ENCODE results near the gene MCF2L.

MCF2L gene

DNA sequence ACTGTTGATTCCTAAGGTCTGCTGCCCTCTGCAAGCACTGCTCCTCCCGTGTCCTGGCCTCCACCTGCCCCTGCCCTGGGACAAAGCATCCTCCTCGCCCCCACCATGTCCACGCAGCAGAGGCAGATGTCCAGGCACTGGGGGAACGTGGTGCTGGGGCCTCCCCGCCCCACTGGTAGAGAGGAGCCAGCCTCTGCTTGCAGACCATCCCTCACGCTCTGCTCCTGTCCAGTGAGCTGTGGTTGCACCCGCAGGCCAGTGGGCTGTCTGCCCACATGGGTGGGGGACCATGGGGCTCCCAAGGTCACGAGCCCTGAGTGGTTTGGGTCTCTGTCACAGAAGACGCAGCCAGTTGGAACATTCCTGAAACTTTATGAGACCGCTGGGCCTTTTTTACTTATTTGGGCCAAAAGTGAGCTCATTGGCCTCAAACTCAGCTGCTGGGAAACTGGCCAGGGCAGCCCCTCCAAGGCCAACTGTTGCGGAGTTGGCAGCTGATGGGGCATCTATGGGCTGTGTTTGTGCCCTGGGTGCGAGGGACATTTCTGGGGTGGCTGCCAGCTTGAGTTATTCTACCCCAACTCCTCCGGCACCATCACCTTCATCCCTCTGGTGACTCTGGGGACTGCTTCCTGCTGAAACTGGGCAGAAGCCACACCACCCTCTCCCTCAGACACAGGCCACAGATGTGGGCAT, 71.7 kb downstream of the MCF2L start:
- H3K4me3 Mint-ChIP-seq, result no peak overlapping the region
- H3K27ac Mint-ChIP-seq, result no peak overlapping the region
- no peaks in the 10 kb centered on the region for H3K27me3 Mint-ChIP-seq (ENCODE audit: low read depth)
- no peaks in the 10 kb centered on the region for H3K9me3 Mint-ChIP-seq
- H3K4me1 Mint-ChIP-seq (ENCODE audit: low read depth), result no peaks in the 10 kb centered on the region
- no peaks in the 10 kb centered on the region for H3K36me3 Mint-ChIP-seq (ENCODE audit: low read depth)

DNA sequence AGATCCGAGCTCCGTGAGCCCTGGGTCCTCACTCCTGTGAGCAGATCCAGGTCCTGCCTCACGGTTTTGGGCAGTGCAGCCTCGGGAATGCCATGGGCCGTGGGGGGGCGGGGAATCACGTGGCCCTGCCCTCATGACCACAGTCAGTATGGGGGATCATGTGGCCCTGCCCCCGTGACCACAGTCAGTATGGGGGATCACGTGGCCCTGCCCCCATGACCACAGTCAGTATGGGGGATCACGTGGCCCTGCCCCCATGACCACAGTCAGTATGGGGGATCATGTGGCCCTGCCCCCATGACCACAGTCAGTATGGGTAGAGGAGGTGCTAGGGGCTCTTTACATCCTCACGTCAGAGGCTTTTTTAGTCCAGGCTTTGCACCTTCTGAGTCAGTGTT, 72.3 kb downstream of the MCF2L start:
- Mint-ChIP-seq H3K9me3 (no peaks in the 10 kb centered on the region), H3K4me3 (no peak overlapping the region), H3K27ac (no peak overlapping the region), H3K4me1 (ENCODE audit: low read depth) (no peaks in the 10 kb centered on the region), H3K27me3 (ENCODE audit: low read depth) (no peaks in the 10 kb centered on the region), H3K36me3 (ENCODE audit: low read depth) (no peaks in the 10 kb centered on the region)

DNA sequence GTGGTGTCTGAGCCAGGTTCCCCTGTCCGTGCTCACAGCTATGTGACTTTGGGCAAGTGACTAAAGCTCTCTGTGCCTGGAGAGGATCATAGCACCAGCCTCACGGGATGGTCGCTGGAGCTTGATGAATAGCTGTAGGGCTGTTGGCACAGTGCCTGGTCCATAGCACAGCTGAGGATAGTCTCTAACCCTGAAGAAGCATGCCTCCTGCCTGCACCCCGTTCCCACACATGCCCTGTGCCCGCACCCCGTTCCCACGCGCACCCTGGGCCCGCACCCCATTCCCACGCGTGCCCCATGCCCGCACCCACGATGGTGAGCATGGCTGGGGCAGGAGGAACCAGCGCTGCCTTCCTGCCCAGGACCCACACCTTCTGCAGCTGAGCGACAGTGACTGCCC, 72.9 kb downstream of the MCF2L start:
- Mint-ChIP-seq H3K4me1 (ENCODE audit: low read depth) (no peaks in the 10 kb centered on the region), H3K9me3 (no peaks in the 10 kb centered on the region), H3K36me3 (ENCODE audit: low read depth) (no peaks in the 10 kb centered on the region), H3K4me3 (no peak overlapping the region), H3K27ac (no peak overlapping the region), H3K27me3 (ENCODE audit: low read depth) (no peaks in the 10 kb centered on the region)

DNA sequence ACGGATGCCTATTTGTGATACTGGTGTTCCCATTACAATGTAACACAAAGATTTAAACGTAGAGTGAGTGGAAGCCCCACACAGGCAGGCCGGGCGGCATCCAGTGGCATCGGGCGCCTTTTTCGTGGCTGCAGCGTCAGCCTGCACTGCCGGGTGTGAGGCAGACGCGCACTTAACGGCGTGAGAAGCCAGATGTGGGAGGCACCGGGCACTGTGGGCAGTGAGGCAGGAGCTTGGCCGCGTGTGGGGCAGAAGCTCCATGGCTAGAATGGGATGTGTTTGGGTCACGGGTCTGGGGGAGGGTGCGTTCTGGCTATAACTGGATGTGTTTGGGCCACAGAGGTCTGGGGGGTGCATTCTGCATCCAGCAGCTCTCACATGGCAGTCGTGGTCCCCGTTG, 73.4 kb downstream of the MCF2L start:
- Mint-ChIP-seq H3K36me3 (ENCODE audit: low read depth) (no peaks in the 10 kb centered on the region), H3K4me3 (no peak overlapping the region), H3K9me3 (no peaks in the 10 kb centered on the region), H3K4me1 (ENCODE audit: low read depth) (no peaks in the 10 kb centered on the region), H3K27ac (no peak overlapping the region), H3K27me3 (ENCODE audit: low read depth) (no peaks in the 10 kb centered on the region)

DNA sequence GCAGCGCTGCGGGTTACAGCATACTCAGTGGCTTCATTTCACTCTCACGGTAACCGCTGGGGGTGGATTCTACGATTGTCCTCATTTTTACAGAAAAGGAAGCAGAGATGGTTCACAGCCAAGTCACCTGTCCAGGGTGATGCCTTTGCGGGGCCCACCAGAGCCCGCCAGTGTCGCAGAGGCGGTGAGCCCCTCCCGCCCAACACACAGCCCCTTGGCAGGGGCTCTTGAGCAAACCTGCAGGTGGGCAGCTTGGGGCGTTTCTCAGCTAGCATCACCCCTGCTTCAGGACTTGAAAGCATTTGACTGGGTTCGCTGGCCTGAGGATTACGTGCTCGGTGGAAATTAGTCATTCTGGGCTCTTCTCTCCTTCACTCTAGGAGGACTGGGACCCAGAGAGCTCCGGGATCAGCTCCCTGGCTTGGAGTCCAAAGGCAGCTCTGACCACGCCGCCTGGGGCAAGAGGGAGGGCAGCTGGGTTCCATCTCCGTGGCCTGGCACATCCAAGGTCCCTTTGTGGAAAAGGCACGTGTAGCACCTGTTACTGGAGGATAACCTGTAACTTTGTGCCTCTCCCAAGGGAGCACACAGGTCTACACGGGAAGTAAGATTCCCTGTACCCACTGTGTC, 74.1 kb downstream of the MCF2L start:
- Mint-ChIP-seq H3K9me3 (no peaks in the 10 kb centered on the region), H3K4me1 (ENCODE audit: low read depth) (no peaks in the 10 kb centered on the region), H3K4me3 (no peak overlapping the region), H3K27me3 (ENCODE audit: low read depth) (no peaks in the 10 kb centered on the region), H3K36me3 (ENCODE audit: low read depth) (no peaks in the 10 kb centered on the region), H3K27ac (no peak overlapping the region)

DNA sequence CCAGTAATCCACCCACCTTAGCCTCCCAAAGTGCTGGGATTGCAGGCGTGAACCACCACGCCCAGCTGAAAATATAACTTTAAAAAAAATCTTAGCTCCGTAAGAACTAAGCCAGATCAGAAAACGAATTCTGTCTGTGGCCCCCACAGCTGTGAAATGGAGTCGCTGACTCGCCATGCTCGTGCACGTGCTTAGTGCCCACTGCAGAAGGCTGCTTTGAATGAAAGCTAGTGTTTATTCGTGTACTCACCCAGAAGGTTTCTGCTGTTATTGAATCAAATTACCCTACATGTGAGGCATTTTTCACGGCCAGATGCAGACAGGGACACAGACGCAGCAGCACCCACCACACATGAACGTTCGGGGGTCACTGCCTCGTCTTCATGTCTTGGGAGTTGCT, 74.9 kb downstream of the MCF2L start:
- H3K4me3 Mint-ChIP-seq, result no peak overlapping the region
- H3K4me1 Mint-ChIP-seq (ENCODE audit: low read depth), result no peaks in the 10 kb centered on the region
- no peaks in the 10 kb centered on the region for H3K9me3 Mint-ChIP-seq
- no peaks in the 10 kb centered on the region for H3K27me3 Mint-ChIP-seq (ENCODE audit: low read depth)
- H3K36me3 Mint-ChIP-seq (ENCODE audit: low read depth), result no peaks in the 10 kb centered on the region
- H3K27ac Mint-ChIP-seq, result no peak overlapping the region

DNA sequence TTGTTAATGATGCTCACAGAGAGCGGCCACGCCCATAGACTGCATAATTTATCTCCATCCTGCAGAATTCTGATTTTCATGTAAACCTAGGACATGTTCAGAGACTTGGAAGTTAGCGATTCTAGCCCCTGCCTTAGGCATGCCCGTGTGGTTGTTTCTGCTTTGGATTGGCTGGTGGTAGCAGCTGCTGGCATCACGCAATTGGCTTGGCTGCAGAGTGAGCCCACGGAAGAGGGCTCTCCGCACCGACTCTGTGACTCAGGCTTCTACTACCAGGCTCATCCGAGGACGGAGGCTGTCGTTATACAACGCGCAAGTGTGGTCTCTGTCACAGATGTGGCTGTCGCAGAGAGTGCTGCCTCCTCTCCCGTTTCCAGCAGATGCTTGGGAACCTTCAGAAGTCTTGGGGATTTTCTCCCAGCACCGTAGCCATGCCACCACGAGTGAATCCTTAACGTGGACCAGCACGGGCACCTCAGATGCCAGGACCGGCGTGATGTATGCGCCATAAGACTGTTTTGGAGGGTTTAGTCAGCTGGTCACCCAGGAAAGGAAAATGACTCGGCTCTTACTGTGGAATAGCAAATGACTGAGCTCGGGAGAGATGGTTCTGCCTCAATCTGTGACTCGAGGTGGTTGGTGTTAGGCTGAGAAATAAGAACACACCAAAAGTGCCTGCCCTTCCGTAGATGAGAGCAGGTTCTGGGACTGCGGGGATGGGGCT, 75.5 kb downstream of the MCF2L start:
- Mint-ChIP-seq H3K27ac (no peak overlapping the region), H3K27me3 (ENCODE audit: low read depth) (no peaks in the 10 kb centered on the region), H3K4me3 (no peak overlapping the region), H3K4me1 (ENCODE audit: low read depth) (no peaks in the 10 kb centered on the region), H3K36me3 (ENCODE audit: low read depth) (no peaks in the 10 kb centered on the region), H3K9me3 (no peaks in the 10 kb centered on the region)

DNA sequence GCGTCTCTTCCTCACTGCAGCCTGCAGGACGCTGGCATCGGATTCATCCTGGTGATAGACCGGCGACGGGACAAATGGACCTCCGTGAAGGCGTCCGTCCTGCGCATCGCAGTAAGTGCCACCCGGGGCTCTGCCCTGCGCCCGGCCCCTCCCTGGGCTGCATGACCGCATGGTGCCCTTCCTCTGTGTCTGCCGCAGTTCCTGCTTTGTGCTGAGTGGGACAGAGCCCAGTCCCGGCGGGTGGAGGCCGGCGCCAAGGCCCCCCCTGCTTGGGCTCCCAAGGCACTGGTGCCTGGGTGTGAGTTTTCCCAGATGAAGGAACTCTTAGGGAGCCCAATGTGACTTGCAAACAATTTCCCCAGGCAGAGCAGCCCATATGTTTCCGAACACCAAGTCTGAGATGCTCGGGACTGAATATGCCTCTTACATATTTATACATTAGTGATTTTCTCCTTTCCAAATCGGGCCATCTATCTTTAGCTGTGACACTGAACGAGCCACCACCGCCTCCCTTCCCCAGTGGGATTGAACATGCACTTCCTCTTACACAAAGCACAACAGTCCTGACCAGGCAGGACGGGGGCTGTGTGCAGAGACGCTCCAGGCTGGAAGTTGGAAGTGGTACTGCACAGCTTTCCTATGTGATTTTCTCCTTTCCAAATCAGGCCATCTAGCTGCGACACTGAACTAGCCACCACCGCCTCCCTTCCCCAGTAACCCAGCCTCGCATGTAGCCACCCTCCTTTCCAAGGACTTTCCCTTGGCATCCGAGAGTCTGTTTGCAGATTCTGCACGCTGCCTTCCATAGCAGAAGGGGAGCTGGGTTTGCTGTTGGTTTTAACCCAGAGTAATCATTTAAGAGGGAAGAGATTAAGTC, 76.5 kb downstream of the MCF2L start:
- no peaks in the 10 kb centered on the region for H3K27me3 Mint-ChIP-seq (ENCODE audit: low read depth)
- no peaks in the 10 kb centered on the region for H3K36me3 Mint-ChIP-seq (ENCODE audit: low read depth)
- H3K4me1 Mint-ChIP-seq (ENCODE audit: low read depth), result no peaks in the 10 kb centered on the region
- no peak overlapping the region for H3K27ac Mint-ChIP-seq
- no peaks in the 10 kb centered on the region for H3K9me3 Mint-ChIP-seq
- H3K4me3 Mint-ChIP-seq, result no peak overlapping the region

DNA sequence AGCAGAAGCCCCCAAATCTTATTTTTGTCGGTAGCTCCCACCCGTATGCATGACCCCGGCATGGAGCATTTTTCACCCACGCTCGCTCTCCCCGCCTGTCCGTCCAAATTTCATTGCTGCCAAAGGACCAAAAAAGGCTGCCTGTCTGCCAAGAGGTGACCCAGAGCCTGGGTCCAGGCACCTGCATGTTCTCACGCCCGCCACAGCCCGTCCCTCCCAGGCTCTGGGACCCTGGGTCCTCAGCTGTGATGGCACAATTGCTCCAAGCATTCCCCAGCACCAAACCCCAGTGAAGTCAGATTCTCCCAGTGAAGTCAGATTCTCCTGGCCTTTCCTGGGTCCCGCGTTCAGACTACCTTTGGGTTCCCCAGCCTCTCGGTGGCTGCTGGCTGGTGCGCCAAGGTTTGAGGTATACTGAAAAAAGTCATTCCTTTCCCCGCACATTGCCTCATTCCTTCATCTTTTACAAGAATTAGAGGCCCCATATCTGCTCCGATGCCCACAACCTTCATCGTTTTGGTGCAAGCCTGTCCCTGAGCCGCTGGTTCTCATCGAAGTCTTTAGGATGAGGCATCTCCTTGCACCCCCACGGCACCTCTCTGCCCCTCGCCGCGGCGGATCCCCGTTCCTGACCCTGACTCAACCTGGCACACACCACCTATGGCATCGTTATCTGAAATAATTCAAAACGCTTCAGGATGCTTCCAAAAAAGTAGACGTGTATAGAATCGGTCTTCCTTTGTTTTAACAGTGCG, 77.3 kb downstream of the MCF2L start:
- Mint-ChIP-seq H3K27me3 (ENCODE audit: low read depth) (no peaks in the 10 kb centered on the region), H3K27ac (no peak overlapping the region), H3K9me3 (no peaks in the 10 kb centered on the region), H3K4me1 (ENCODE audit: low read depth) (no peaks in the 10 kb centered on the region), H3K36me3 (ENCODE audit: low read depth) (no peaks in the 10 kb centered on the region), H3K4me3 (no peak overlapping the region)

DNA sequence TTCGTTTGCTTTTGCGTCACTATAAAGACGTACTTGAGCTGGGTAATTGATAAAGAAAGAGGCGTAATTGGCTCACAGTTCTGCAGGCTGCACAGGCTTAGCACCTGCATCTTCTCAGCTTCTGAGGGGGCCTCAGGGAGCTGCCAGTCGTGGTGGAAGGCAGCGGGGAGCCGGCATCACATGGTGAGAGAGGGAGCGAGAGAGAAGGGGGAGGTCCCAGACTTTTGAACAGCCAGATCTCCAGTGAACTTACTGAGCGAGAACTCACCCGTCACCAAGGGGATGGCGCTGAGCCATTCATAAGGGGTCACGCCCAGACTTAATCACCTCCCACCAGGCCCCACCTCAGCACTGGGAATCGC, 77.8 kb downstream of the MCF2L start:
- Mint-ChIP-seq H3K36me3 (ENCODE audit: low read depth) (no peaks in the 10 kb centered on the region), H3K4me3 (no peak overlapping the region), H3K27me3 (ENCODE audit: low read depth) (no peaks in the 10 kb centered on the region), H3K27ac (no peak overlapping the region), H3K9me3 (no peaks in the 10 kb centered on the region), H3K4me1 (ENCODE audit: low read depth) (no peaks in the 10 kb centered on the region)

DNA sequence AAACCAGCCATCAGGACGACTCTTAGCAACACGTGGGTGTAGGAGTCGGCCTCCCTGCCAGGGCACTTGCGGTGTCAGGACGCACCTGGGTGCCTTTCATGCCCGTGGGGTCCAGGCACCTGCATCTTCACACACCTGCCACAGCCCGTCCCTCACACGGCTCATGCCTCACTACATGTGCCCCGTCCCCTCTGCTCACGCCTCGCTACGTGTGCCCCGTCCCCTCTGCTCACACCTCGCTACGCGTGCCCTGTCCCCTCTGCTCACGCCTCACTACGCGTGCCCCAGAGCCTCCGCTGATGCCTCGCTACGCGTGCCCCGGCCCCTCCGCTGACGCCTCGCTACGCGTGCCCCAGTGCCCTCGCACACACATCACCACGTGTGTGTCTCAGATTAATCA, 78.6 kb downstream of the MCF2L start:
- H3K4me1 Mint-ChIP-seq (ENCODE audit: low read depth), result no peaks in the 10 kb centered on the region
- no peak overlapping the region for H3K4me3 Mint-ChIP-seq
- H3K36me3 Mint-ChIP-seq (ENCODE audit: low read depth), result no peaks in the 10 kb centered on the region
- no peaks in the 10 kb centered on the region for H3K27me3 Mint-ChIP-seq (ENCODE audit: low read depth)
- no peaks in the 10 kb centered on the region for H3K9me3 Mint-ChIP-seq
- no peak overlapping the region for H3K27ac Mint-ChIP-seq

DNA sequence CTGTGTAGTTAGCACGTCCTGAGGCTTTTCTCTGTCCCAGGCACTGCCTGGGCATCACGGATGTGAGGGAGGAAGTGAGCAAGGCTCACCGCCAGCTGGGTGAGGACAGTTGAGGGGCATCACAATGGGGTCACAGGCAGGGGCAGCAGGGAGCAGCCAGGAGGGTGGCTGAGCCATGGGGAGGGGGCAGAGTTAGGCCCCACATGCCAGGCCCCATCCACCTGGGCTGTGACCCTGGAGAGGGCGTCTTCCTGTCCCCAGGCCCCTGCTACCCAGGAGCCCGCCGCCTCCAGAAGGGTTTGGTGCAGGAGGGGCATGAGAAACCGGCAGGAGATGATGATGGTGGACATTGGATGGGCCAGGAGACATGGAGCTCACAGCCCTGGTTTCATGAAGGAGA, 79.8 kb downstream of the MCF2L start:
- H3K4me3 Mint-ChIP-seq, result no peak overlapping the region
- H3K36me3 Mint-ChIP-seq (ENCODE audit: low read depth), result no peaks in the 10 kb centered on the region
- H3K27me3 Mint-ChIP-seq (ENCODE audit: low read depth), result no peaks in the 10 kb centered on the region
- H3K4me1 Mint-ChIP-seq (ENCODE audit: low read depth), result no peaks in the 10 kb centered on the region
- H3K27ac Mint-ChIP-seq, result no peak overlapping the region
- no peaks in the 10 kb centered on the region for H3K9me3 Mint-ChIP-seq

DNA sequence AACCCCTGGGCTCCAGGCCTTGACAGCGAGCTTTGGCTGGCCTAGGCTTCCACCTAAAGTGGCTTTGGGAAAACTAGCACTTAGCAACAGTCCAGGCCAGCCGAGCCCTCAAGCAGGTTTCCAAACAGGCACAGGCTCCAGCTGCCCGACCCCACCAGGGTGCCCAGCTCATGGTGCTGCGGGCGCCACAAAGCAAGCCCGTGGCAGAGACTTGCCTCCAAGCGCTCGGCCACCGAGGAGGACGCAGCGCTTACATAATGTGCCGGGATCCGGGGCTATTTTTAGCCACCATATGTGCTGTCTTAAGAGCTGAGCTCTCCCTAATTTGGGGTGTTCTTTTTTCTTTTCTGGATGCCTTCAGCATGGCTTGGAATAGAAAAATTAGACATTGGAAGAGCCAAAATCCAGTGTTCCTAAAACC, 80.5 kb downstream of the MCF2L start:
- Mint-ChIP-seq H3K27me3 (ENCODE audit: low read depth) (no peaks in the 10 kb centered on the region), H3K36me3 (ENCODE audit: low read depth) (no peaks in the 10 kb centered on the region), H3K27ac (no peak overlapping the region), H3K9me3 (no peaks in the 10 kb centered on the region), H3K4me3 (no peak overlapping the region), H3K4me1 (ENCODE audit: low read depth) (no peaks in the 10 kb centered on the region)

DNA sequence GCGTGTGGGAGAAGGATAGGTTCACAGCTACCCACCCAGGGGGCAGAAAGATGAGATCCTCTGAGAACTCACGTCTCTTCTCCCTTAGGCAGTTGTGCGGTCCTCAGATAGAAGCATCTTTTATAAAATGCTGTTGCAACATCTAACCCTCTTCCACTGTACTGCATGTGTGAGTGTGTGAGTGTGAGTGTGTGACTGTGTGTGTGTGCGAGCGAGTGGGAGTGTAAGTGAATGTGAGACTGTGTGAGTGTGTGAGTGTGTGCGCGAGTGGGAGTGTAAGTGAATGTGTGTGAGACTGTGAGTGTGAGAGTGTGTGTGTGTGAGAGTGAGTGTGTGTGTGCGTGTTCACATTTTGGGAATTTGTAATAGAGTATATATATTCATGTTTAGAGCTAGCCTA, 81.0 kb downstream of the MCF2L start:
- Mint-ChIP-seq H3K27me3 (ENCODE audit: low read depth) (no peaks in the 10 kb centered on the region), H3K4me3 (no peak overlapping the region), H3K36me3 (ENCODE audit: low read depth) (no peaks in the 10 kb centered on the region), H3K27ac (no peak overlapping the region), H3K9me3 (no peaks in the 10 kb centered on the region), H3K4me1 (ENCODE audit: low read depth) (no peaks in the 10 kb centered on the region)
